ENCODE results near the gene XRCC5.

DNA sequence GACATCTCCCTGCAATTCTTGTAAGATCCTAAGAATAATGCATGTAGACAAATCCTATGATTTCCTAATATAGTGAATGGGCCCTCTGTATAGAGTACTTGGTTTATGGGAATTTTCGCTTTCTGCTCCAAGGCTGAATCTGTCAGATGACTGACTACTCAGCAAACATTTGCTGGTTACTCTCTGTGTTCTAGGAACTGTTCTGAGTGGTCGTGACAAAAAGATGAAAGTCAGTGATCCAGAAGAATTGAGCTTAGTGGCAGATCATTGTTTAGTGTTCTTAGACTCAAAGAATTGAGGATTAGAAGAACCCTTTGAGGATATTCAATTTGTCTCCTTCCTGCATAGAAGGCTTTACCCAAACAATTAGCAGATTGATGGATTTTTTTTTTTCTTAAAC is 10.0 kb downstream of the XRCC5 start:
- TF ChIP-seq, protein P1, sequence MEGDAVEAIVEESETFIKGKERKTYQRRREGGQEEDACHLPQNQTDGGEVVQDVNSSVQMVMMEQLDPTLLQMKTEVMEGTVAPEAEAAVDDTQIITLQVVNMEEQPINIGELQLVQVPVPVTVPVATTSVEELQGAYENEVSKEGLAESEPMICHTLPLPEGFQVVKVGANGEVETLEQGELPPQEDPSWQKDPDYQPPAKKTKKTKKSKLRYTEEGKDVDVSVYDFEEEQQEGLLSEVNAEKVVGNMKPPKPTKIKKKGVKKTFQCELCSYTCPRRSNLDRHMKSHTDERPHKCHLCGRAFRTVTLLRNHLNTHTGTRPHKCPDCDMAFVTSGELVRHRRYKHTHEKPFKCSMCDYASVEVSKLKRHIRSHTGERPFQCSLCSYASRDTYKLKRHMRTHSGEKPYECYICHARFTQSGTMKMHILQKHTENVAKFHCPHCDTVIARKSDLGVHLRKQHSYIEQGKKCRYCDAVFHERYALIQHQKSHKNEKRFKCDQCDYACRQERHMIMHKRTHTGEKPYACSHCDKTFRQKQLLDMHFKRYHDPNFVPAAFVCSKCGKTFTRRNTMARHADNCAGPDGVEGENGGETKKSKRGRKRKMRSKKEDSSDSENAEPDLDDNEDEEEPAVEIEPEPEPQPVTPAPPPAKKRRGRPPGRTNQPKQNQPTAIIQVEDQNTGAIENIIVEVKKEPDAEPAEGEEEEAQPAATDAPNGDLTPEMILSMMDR (IDR thresholded peaks at IDR 0.05; ENCODE audit: insufficient read depth, low read length, poor library complexity, severe bottlenecking) = no peak
- TF ChIP-seq EZH2phosphoT487 (conservative IDR thresholded peaks at IDR 0.05; ENCODE audit: low read length) = no peak

All from SU-DHL-6 (cell line).